T-helper 2 cell treated with Interferon-gamma antibody and Interleukin-4, amounts not matched to agents 100 ng/mL and 5 ng/mL, for 36 hours (primary cell): ENCODE measurements around the gene LRTM2. TPM values are rescaled to one million over a fixed set of nuclear protein-coding genes. Genes with fewer than 3 reads are reported as not detected.

Source experiments
- intact Hi-C: fragments of 100-400 bp; cut with micrococcal nuclease; formaldehyde crosslinking; loops from one replicate; pipeline ENCODE4 v1.15.1; 2023
- total RNA-seq: library from RNA; stranded (reverse); gene quantifications from 2 replicates; pipeline ENCODE4 v1.2.3, GENCODE V29; 2022

The LRTM2 gene
- not detected in 2 replicates for total RNA-seq

DNA sequence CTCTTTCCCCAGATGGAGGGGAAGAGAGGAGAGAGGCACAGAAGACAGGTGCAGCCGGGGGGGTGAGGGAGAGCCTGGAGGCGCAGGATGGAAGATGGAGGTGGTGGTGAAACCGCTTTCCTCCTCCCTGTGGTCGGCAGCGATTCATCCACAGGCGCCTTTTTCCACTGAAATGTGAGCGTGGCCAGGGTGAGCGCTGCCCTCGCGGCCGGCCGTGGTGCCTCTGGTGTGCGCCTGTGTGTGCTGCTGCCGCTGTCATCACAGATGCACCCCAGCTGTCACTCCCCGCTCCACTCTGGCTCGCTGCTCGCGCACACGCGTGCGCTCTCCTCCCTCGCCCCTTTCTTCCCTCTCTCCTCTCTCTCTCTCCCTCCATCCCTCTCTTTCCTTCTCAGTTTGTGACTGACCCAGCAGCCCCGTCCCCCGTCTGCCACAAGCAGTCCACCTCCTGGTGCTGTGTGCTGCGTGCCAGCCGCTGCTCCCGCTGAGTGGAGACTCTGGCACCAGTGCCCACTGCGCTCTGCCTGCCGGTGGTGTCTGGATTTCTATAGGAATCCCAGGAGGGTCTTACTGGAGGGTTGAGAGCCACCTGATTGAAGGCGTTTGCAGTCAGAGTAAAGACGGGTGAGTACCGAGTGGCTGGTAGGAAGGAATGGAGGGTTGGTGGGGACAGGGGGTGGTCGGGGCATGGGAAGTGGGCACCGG is at the start of gene LRTM2:
Gene LRTM2, plus strand, starts transcription at position 375 of the 705 bp plus-strand sequence. CDS start 7,584 bp downstream, outside the sequence.
- intact Hi-C loops = no loop called here

- intact Hi-C loops = loop anchor here (10.0 kb wide), 1 partner anchor 639 kb away; no protein-coding TSS in a partner anchor
These were observed 46.3 kb upstream of the LRTM2 start for GRCh38 chr12:1773937-1774655.

GRCh38 chr12:1776170-1776921 is 44.0 kb upstream of the LRTM2 start:
- intact Hi-C loops = loop anchor here (10.0 kb wide), 1 partner anchor 642 kb away; no protein-coding TSS in a partner anchor

GRCh38 chr12:1777798-1778197 is 42.6 kb upstream of the LRTM2 start:
- intact Hi-C loops = loop anchor here (10.0 kb wide), 1 partner anchor 643 kb away; no protein-coding TSS in a partner anchor

GRCh38 chr12:1778911-1779310 is 41.5 kb upstream of the LRTM2 start:
- intact Hi-C loops = loop anchor here (10.0 kb wide), 1 partner anchor 644 kb away; no protein-coding TSS in a partner anchor

GRCh38 chr12:1779783-1780182 is 40.6 kb upstream of the LRTM2 start:
- intact Hi-C loops = loop anchor here (10.0 kb wide), 1 partner anchor 645 kb away; no protein-coding TSS in a partner anchor

- intact Hi-C loops = no loop called here
These were observed 38.6 kb upstream of the LRTM2 start for GRCh38 chr12:1781772-1782171.

- intact Hi-C loops = no loop called here
These were observed 38.1 kb upstream of the LRTM2 start for GRCh38 chr12:1782215-1782614.

GRCh38 chr12:1787714-1788113 is 32.7 kb upstream of the LRTM2 start:
- intact Hi-C loops = no loop called here

DNA sequence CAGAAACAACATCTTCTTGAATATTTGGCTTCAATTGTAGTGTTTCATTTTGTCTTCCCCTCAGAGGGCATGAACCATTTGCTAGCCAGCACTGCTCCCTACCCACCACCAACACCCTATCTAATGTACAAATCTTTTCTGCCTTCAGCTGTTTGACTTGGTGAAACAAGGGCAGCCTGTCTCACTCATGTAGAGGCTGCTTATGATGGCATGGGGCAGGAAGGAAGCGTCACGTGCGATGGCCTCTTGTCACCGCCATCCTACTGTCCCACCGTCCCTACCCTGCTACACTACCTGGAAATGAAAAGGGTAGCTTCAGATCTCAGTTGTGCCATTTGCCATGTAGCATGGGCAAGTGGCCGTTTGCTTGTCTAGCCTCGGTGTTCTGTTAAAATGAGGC is 29.9 kb upstream of the LRTM2 start:
- intact Hi-C loops = no loop called here

- intact Hi-C loops = loop anchor here (1.0 kb wide), 2 partner anchors 139 to 157 kb away; no protein-coding TSS in a partner anchor
These were observed 29.1 kb upstream of the LRTM2 start for GRCh38 chr12:1791104-1791841.

DNA sequence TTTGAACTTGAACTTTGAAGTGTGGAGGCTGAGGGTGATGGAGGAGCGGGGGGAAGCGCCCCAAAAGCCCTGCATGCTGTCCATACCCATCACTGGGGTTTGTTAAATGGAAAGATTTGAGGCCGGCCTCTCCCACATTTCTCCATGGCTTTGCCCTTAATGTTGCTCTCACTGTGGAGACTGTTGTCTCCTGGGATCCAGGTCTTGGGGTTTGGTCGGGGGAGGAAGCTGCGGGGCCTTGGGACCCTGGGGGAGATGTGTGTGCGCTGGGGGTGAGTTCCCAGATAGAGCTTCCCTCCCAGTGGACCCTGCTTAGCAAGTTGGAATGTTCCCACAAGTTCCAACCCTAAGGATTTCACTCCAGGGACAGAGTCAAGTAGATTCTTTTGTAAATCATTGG is 28.0 kb upstream of the LRTM2 start:
- intact Hi-C loops = no loop called here

GRCh38 chr12:1793426-1794210 is 26.7 kb upstream of the LRTM2 start:
- intact Hi-C loops = no loop called here

GRCh38 chr12:1794440-1795090 is 25.8 kb upstream of the LRTM2 start:
- intact Hi-C loops = no loop called here

DNA sequence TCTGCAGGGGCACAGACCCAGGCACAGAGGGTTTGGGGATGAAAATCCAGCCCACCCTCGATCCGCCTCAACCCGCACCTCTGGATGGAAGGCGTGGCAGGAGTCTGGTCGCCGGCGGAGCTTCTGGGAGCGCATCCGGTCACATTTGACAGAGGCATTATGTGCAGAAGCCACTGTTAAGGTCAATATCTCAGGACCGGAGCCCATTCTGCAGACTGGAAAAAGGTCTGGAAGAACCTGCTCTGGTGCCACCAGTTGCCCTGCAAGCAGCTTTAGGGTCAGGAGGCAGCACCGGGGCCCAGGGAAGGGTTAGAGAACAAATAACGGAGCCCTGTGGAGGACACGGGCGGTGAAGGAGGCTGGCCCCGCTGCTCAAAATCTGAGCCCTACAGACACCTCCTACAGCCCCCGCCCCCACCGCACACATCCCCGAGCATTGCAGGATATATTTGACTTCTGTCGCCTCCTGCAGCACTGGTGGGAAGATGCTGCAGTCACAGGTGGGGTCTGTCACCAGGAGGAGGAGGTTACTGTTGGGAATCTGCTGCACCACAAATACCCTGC is 25.1 kb upstream of the LRTM2 start:
- intact Hi-C loops = no loop called here

- intact Hi-C loops = loop anchor here (1.0 kb wide), 4 partner anchors 8 to 238 kb away; partner anchors contain the start of gene DCP1B
These were observed 24.4 kb upstream of the LRTM2 start for GRCh38 chr12:1795785-1796514.

- intact Hi-C loops = loop anchor here (1.0 kb wide), 4 partner anchors 8 to 238 kb away; partner anchors contain the start of gene DCP1B
These were observed 23.8 kb upstream of the LRTM2 start for GRCh38 chr12:1796515-1797010.
